ENCODE results near the gene DNAI2. TPM values are rescaled to one million over a fixed set of nuclear protein-coding genes. Genes with fewer than 3 reads are reported as not detected.

The DNAI2 gene
- total RNA-seq, 1 donor from 2014 or later: not detected

DNA sequence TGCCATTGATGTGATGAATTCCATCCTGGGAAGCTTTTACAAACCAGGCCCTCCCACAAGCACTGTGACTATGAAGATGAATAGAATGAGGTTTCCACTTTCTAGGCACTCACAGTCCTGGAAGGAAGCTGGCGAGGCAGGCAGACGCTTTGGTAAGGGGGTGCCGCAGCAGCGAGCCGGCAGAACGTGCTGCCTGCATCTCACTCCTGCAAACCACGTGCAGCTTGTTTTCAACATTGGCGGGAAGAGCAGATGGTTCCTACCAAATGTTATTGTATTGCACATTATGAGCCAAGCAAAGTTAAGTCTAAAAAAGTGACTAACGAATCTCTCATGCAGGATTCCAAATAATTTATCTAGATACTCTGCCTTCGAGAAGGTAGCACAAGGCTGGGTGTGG, 3.7 kb upstream of the DNAI2 start:
- no peak for DNase-seq (ENCODE audit: low spot score, unreplicated experiment)
- TF ChIP-seq CTCF (IDR thresholded peaks at IDR 0.05; ENCODE audit: unreplicated experiment): no peak
- H3K4me1 Mint-ChIP-seq (ENCODE audit: low read depth): peaks cover 3% of the 10 kb centered on the region
- H3K9me3 Mint-ChIP-seq (ENCODE audit: low read depth): no peaks in the 10 kb centered on the region
- peaks cover 39% of the 10 kb centered on the region for H3K27me3 Mint-ChIP-seq
- H3K27ac Mint-ChIP-seq: no peak overlapping the region
- no peak overlapping the region for H3K4me3 Mint-ChIP-seq (ENCODE audit: low read depth)
- no peaks in the 10 kb centered on the region for H3K36me3 Mint-ChIP-seq (ENCODE audit: insufficient read depth)

DNA sequence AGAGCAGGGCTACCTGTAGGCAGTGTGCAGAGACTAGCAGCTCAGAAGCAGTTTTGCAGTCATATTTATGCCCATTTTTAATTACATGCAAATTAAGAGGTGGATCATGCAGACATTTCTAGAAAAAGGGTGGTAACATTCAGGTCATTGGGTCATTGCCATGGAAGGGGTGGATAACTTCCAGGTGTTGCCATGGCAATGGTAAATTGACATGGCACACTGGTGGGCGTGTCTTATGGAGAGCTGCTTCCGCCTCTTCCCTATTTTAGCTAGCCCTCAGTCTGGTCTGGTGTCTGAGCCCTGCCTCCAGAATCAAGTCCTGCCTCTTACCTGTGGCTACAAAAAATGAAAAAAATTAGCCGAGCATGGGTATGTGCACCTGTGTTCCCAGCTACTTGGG, 2.8 kb upstream of the DNAI2 start:
- Mint-ChIP-seq H3K4me1 (ENCODE audit: low read depth) (peaks cover 3% of the 10 kb centered on the region), H3K36me3 (ENCODE audit: insufficient read depth) (no peaks in the 10 kb centered on the region), H3K27ac (no peak overlapping the region), H3K4me3 (ENCODE audit: low read depth) (no peak overlapping the region), H3K9me3 (ENCODE audit: low read depth) (no peaks in the 10 kb centered on the region), H3K27me3 (peaks cover 48% of the 10 kb centered on the region)
- no peak for TF ChIP-seq CTCF (IDR thresholded peaks at IDR 0.05; ENCODE audit: unreplicated experiment)
- DNase-seq (ENCODE audit: low spot score, unreplicated experiment): no peak

DNA sequence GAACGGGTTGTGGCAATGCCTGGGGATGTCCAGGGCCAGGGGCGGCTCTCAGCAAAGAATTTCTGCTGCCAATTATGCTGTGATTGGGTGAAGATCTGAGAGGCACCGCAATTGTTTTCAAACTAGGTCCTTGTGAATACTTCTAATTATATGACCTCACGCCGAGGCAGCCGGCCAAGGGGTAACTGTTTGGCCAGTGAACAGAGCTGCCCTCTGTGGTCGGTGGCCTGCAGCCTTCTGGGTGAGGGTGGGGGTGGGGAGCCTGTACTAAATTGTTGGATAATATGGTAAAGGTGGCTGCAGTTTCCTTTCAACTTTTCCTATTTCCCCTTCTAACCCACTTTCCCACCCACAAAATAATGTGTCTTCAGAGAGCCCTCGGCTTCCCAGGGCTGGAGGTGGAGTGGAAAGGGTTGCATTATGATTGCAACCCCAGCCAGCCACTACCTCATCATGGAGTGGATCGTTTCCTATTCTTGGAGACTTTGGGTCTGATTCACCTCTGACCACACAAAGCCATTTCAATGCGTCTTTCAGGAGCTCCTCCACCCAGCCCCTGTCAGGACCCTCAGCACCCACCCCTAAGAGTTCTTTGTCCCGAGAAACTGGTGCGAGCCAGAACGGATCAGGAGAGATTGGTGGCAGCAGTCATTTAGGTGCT, 2.0 kb upstream of the DNAI2 start:
- no peak overlapping the region for H3K4me3 Mint-ChIP-seq (ENCODE audit: low read depth)
- H3K36me3 Mint-ChIP-seq (ENCODE audit: insufficient read depth): no peaks in the 10 kb centered on the region
- peaks cover 3% of the 10 kb centered on the region for H3K4me1 Mint-ChIP-seq (ENCODE audit: low read depth)
- no peak for DNase-seq (ENCODE audit: low spot score, unreplicated experiment)
- peaks cover 55% of the 10 kb centered on the region for H3K27me3 Mint-ChIP-seq
- no peak for TF ChIP-seq CTCF (IDR thresholded peaks at IDR 0.05; ENCODE audit: unreplicated experiment)
- H3K27ac Mint-ChIP-seq: no peak overlapping the region
- H3K9me3 Mint-ChIP-seq (ENCODE audit: low read depth): no peaks in the 10 kb centered on the region

GRCh38 chr17:74272731-74273201, 1.3 kb upstream of the DNAI2 start:
- no peak for DNase-seq (ENCODE audit: low spot score, unreplicated experiment)
- Mint-ChIP-seq H3K27ac (no peak overlapping the region), H3K4me1 (ENCODE audit: low read depth) (peaks cover 3% of the 10 kb centered on the region), H3K36me3 (ENCODE audit: insufficient read depth) (no peaks in the 10 kb centered on the region), H3K9me3 (ENCODE audit: low read depth) (no peaks in the 10 kb centered on the region), H3K27me3 (peaks cover 53% of the 10 kb centered on the region), H3K4me3 (ENCODE audit: low read depth) (no peak overlapping the region)
- TF ChIP-seq CTCF (IDR thresholded peaks at IDR 0.05; ENCODE audit: unreplicated experiment): no peak

- H3K4me1 Mint-ChIP-seq (ENCODE audit: low read depth): peaks cover 3% of the 10 kb centered on the region
- H3K27ac Mint-ChIP-seq: no peak overlapping the region
- no peak for DNase-seq (ENCODE audit: low spot score, unreplicated experiment)
- peaks cover 49% of the 10 kb centered on the region for H3K27me3 Mint-ChIP-seq
- no peaks in the 10 kb centered on the region for H3K36me3 Mint-ChIP-seq (ENCODE audit: insufficient read depth)
- no peak overlapping the region for H3K4me3 Mint-ChIP-seq (ENCODE audit: low read depth)
- no peak for TF ChIP-seq CTCF (IDR thresholded peaks at IDR 0.05; ENCODE audit: unreplicated experiment)
- no peaks in the 10 kb centered on the region for H3K9me3 Mint-ChIP-seq (ENCODE audit: low read depth)
Observed at GRCh38 chr17:74274709-74275340, 791 bp downstream of the DNAI2 start.
